ENCODE measurements around the gene ZFR2.

GRCh38 chr19:3778104-3778867 is 90.6 kb downstream of the ZFR2 start:
- TF ChIP-seq CTCF (IDR thresholded peaks at IDR 0.05) (no peak), POLR2AphosphoS5 (IDR thresholded peaks at IDR 0.05) (no peak), POLR2A (IDR thresholded peaks at IDR 0.05) (no peak)
